Measurements from ENCODE around the gene CYP11A1. TPM values are rescaled to one million over a fixed set of nuclear protein-coding genes. Genes with fewer than 3 reads are reported as not detected.

Gene CYP11A1
- polyA plus RNA-seq, 3 donors = not detected

GRCh38 chr15:74408815-74409214 is 41.4 kb upstream of the CYP11A1 start:
- no peak overlapping the region for H3K9ac ChIP-seq (ENCODE audit: insufficient read depth, low read length, poor library complexity, severe bottlenecking)
- WGBS (ENCODE audit: insufficient coverage) = 100% methylated on average over 2 of the region's 7 CpGs
- H3K79me2 ChIP-seq (ENCODE audit: insufficient read depth, low read length) = no peaks in the 10 kb centered on the region
- no peaks in the 10 kb centered on the region for H3K36me3 Mint-ChIP-seq
- no peak for DNase-seq
- no peak overlapping the region for H3K4me2 ChIP-seq (replicated peaks; ENCODE audit: extremely low read depth, low read length, poor library complexity, severe bottlenecking)
- H3K27ac ChIP-seq (ENCODE audit: low read depth in 1 of 2, low read length in 2 of 2) = no peak overlapping the region
- H3K4me1 ChIP-seq (ENCODE audit: control insufficient read depth in 1 of 2, insufficient read depth in 2 of 2, low read length in 2 of 2) = peaks cover 6 to 7% of the 10 kb centered on the region in 2 donors
- no peaks in the 10 kb centered on the region for H3K27me3 ChIP-seq (ENCODE audit: control insufficient read depth in 2 of 2, insufficient read depth in 2 of 2, low read length in 2 of 2)
- TF ChIP-seq, protein P1, sequence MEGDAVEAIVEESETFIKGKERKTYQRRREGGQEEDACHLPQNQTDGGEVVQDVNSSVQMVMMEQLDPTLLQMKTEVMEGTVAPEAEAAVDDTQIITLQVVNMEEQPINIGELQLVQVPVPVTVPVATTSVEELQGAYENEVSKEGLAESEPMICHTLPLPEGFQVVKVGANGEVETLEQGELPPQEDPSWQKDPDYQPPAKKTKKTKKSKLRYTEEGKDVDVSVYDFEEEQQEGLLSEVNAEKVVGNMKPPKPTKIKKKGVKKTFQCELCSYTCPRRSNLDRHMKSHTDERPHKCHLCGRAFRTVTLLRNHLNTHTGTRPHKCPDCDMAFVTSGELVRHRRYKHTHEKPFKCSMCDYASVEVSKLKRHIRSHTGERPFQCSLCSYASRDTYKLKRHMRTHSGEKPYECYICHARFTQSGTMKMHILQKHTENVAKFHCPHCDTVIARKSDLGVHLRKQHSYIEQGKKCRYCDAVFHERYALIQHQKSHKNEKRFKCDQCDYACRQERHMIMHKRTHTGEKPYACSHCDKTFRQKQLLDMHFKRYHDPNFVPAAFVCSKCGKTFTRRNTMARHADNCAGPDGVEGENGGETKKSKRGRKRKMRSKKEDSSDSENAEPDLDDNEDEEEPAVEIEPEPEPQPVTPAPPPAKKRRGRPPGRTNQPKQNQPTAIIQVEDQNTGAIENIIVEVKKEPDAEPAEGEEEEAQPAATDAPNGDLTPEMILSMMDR (IDR thresholded peaks at IDR 0.05) = no peak
- H3K9me3 ChIP-seq (replicated peaks in 1 of 2; ENCODE audit: control insufficient read depth in 1 of 2, insufficient read depth in 1 of 2, low read length in 2 of 2) = no peaks in the 10 kb centered on the region
- intact Hi-C loops (cut with micrococcal nuclease) = no loop called here
- peaks cover 2 to 4% (median 3%) of the 10 kb centered on the region in 3 donors for H3K27me3 Mint-ChIP-seq (ENCODE audit: low read depth in 3 of 3)
- H3K4me1 Mint-ChIP-seq = peaks cover 7% of the 10 kb centered on the region
- no peak overlapping the region for H2AFZ ChIP-seq (ENCODE audit: insufficient read depth, low read depth, low read length, poor library complexity, severe bottlenecking)
- H4K20me1 ChIP-seq (ENCODE audit: insufficient read depth, low read length) = no peaks in the 10 kb centered on the region
- H3K4me3 Mint-ChIP-seq = no peak overlapping the region
- H3K9me3 Mint-ChIP-seq = peaks cover 0 to 2% (median 0%) of the 10 kb centered on the region in 7 donors
- peak overlapping the region in 1 of 7 donors; percentile 16 for H3K27ac Mint-ChIP-seq
- H3K4me3 ChIP-seq (replicated peaks in 1 of 3; ENCODE audit: low read depth in 2 of 3, low read length in 3 of 3) = no peak overlapping the region
- H3K36me3 ChIP-seq (replicated peaks in 1 of 2; ENCODE audit: control insufficient read depth in 1 of 2, insufficient read depth in 2 of 2, low read length in 2 of 2) = no peaks in the 10 kb centered on the region

DNA sequence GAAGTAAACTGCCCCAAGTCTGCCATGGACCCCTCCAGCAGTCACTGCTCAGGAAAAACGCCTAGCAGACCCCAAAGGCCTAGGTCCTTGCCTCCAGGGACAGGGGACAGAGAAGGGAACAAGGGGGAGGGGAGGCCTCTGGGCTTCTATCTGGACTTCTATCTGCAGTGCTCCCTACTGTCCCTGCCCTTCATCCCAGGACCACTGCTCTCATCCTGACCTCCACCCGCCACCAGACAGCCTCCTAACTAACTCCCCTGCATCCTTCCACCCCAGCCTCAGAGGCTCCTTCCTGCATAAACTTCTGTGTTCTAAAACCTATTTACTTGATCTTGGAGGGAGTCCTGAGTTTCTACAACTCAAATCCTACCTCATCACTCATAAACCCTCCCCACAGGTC is 40.9 kb upstream of the CYP11A1 start:
- no peak overlapping the region for H3K9ac ChIP-seq (ENCODE audit: insufficient read depth, low read length, poor library complexity, severe bottlenecking)

More for the DNA sequence above, 40.9 kb upstream of the CYP11A1 start:
- TF ChIP-seq, protein P1 (IDR thresholded peaks at IDR 0.05) = no peak
- H3K4me3 Mint-ChIP-seq = no peak overlapping the region
- 100% methylated on average over 1 of the region's 2 CpGs for WGBS (ENCODE audit: insufficient coverage)
- Histone ChIP-seq H3K27ac (ENCODE audit: low read depth in 1 of 2, low read length in 2 of 2) (no peak overlapping the region), H3K36me3 (replicated peaks in 1 of 2; ENCODE audit: control insufficient read depth in 1 of 2, insufficient read depth in 2 of 2, low read length in 2 of 2) (no peaks in the 10 kb centered on the region), H3K4me3 (replicated peaks in 1 of 3; ENCODE audit: low read depth in 2 of 3, low read length in 3 of 3) (no peak overlapping the region), H3K4me1 (ENCODE audit: control insufficient read depth in 1 of 2, insufficient read depth in 2 of 2, low read length in 2 of 2) (peaks cover 10 to 11% of the 10 kb centered on the region in 2 donors), H4K20me1 (ENCODE audit: insufficient read depth, low read length) (no peaks in the 10 kb centered on the region), H3K79me2 (ENCODE audit: insufficient read depth, low read length) (no peaks in the 10 kb centered on the region), H3K27me3 (ENCODE audit: control insufficient read depth in 2 of 2, insufficient read depth in 2 of 2, low read length in 2 of 2) (no peaks in the 10 kb centered on the region), H3K4me2 (replicated peaks; ENCODE audit: extremely low read depth, low read length, poor library complexity, severe bottlenecking) (no peak overlapping the region), H3K9me3 (replicated peaks in 1 of 2; ENCODE audit: control insufficient read depth in 1 of 2, insufficient read depth in 1 of 2, low read length in 2 of 2) (no peaks in the 10 kb centered on the region), H2AFZ (ENCODE audit: insufficient read depth, low read depth, low read length, poor library complexity, severe bottlenecking) (no peak overlapping the region)
- H3K4me1 Mint-ChIP-seq = peaks cover 11% of the 10 kb centered on the region
- intact Hi-C loops (cut with micrococcal nuclease) = no loop called here
- DNase-seq = no peak
- H3K36me3 Mint-ChIP-seq = no peaks in the 10 kb centered on the region
- no peak overlapping the region for H3K27ac Mint-ChIP-seq
- peaks cover 2 to 8% (median 6%) of the 10 kb centered on the region in 3 donors for H3K27me3 Mint-ChIP-seq (ENCODE audit: low read depth in 3 of 3)
- peaks cover 0 to 2% (median 0%) of the 10 kb centered on the region in 7 donors for H3K9me3 Mint-ChIP-seq
